Activated CD8-positive, alpha-beta memory T cell treated with anti-CD3 and anti-CD28 coated beads, Interleukin-2, amount 10 ng/mL, durations not matched to agents 7 days and 5 days (primary cell): ENCODE results near the gene TENT5C. TPM values are rescaled to one million over a fixed set of nuclear protein-coding genes. Genes with fewer than 3 reads are reported as not detected.
A peak's percentile ranks its signal among the peaks of the same experiment; 100 is the strongest.

Experiments
- ATAC-seq: fragments of 150-1000 bp; cut with Tn5 transposase; one replicate; pipeline ENCODE4 v1.10.0; 2021; ENCODE audit warnings: moderate library complexity
- CTCF ChIA-PET: fragments of 350-600 bp; sonication (Branson Sonifier 250); formaldehyde crosslinking; loops from one replicate; lab custom pipeline; 2021; ENCODE audit warnings: antibody characterized with exemption; lab: Charles Lee
- DNase-seq: peaks from one replicate; pipeline ENCODE4 v3.0.0-alpha.2; 2020
- H3K27ac Mint-ChIP-seq: one replicate; pipeline ENCODE4 v1.8.0; 2021; ENCODE audit warnings: mild to moderate bottlenecking, mixed read lengths
- H3K27me3 Mint-ChIP-seq: one replicate; pipeline ENCODE4 v1.8.0; 2021; ENCODE audit warnings: mixed read lengths
- H3K36me3 Mint-ChIP-seq: one replicate; pipeline ENCODE4 v1.8.0; 2021; ENCODE audit warnings: mild to moderate bottlenecking, mixed read lengths
- H3K4me1 Mint-ChIP-seq: one replicate; pipeline ENCODE4 v1.8.0; 2021; ENCODE audit warnings: mixed read lengths
- H3K4me3 Mint-ChIP-seq: one replicate; pipeline ENCODE4 v1.8.0; 2021; ENCODE audit warnings: mild to moderate bottlenecking, moderate library complexity, mixed read lengths
- H3K9me3 Mint-ChIP-seq: one replicate; pipeline ENCODE4 v1.8.0; 2022; ENCODE audit warnings: low read depth, mixed read lengths
- total RNA-seq, 2 experiments: library from RNA; stranded (reverse); gene quantifications; one replicate each; pipeline ENCODE4 v1.2.3, GENCODE V29; 2021

TENT5C gene
- total RNA-seq, 2 experiments from 2014 or later: 41.6 to 50.3 TPM

- H3K36me3 Mint-ChIP-seq: no peaks in the 10 kb centered on the region
- DNase-seq (peak; percentile 49), ATAC-seq (peak; percentile 9)
- CTCF ChIA-PET: interaction anchor here (0.6 to 0.8 kb wide), 2 partner anchors 18 to 1239 kb away, joined by 3 read pairs; partner anchors contain the start of gene TENT5C
- peaks cover 2% of the 10 kb centered on the region for H3K9me3 Mint-ChIP-seq
- H3K4me3 Mint-ChIP-seq: no peak overlapping the region
- H3K4me1 Mint-ChIP-seq: peaks cover 11% of the 10 kb centered on the region
- no peak overlapping the region for H3K27ac Mint-ChIP-seq
- H3K27me3 Mint-ChIP-seq: peaks cover 2% of the 10 kb centered on the region
These were observed 18.1 kb upstream of the TENT5C start for GRCh38 chr1:117587499-117588356.

GRCh38 chr1:117589544-117589943, 16.3 kb upstream of the TENT5C start:
- CTCF ChIA-PET: interaction anchor here (1.1 kb wide), 1 partner anchor 164 kb away, joined by 3 read pairs; no protein-coding TSS in a partner anchor
- ATAC-seq: no peak
- Mint-ChIP-seq H3K27me3 (peaks cover 2% of the 10 kb centered on the region), H3K4me3 (no peak overlapping the region), H3K4me1 (peaks cover 11% of the 10 kb centered on the region), H3K36me3 (no peaks in the 10 kb centered on the region), H3K27ac (no peak overlapping the region), H3K9me3 (no peaks in the 10 kb centered on the region)
- DNase-seq: no peak

GRCh38 chr1:117590273-117590925, 15.4 kb upstream of the TENT5C start:
- Mint-ChIP-seq H3K9me3 (no peaks in the 10 kb centered on the region), H3K36me3 (no peaks in the 10 kb centered on the region), H3K27ac (no peak overlapping the region), H3K27me3 (peaks cover 2% of the 10 kb centered on the region), H3K4me3 (no peak overlapping the region), H3K4me1 (peaks cover 11% of the 10 kb centered on the region)
- ATAC-seq (no peak), DNase-seq (no peak)
- CTCF ChIA-PET: interaction anchor here (1.1 kb wide), 1 partner anchor 163 kb away, joined by 3 read pairs; no protein-coding TSS in a partner anchor

GRCh38 chr1:117591252-117591651, 14.6 kb upstream of the TENT5C start:
- DNase-seq (no peak), ATAC-seq (no peak)
- no peak overlapping the region for H3K4me3 Mint-ChIP-seq
- peaks cover 2% of the 10 kb centered on the region for H3K27me3 Mint-ChIP-seq
- H3K36me3 Mint-ChIP-seq: no peaks in the 10 kb centered on the region
- H3K4me1 Mint-ChIP-seq: peaks cover 11% of the 10 kb centered on the region
- CTCF ChIA-PET: interaction anchor here (0.9 to 1.1 kb wide), 2 partner anchors 83 to 85 kb away, joined by 3 to 5 read pairs; no protein-coding TSS in a partner anchor
- H3K27ac Mint-ChIP-seq: no peak overlapping the region
- no peaks in the 10 kb centered on the region for H3K9me3 Mint-ChIP-seq

GRCh38 chr1:117592155-117592554, 13.7 kb upstream of the TENT5C start:
- H3K27ac Mint-ChIP-seq: no peak overlapping the region
- DNase-seq (no peak), ATAC-seq (no peak)
- no peaks in the 10 kb centered on the region for H3K9me3 Mint-ChIP-seq
- no peaks in the 10 kb centered on the region for H3K36me3 Mint-ChIP-seq
- peaks cover 2% of the 10 kb centered on the region for H3K27me3 Mint-ChIP-seq
- CTCF ChIA-PET: interaction anchor here (0.9 kb wide), 1 partner anchor 10 kb away, joined by 3 read pairs; no protein-coding TSS in a partner anchor
- peaks cover 10% of the 10 kb centered on the region for H3K4me1 Mint-ChIP-seq
- no peak overlapping the region for H3K4me3 Mint-ChIP-seq

- no peaks in the 10 kb centered on the region for H3K36me3 Mint-ChIP-seq
- no peak overlapping the region for H3K4me3 Mint-ChIP-seq
- H3K4me1 Mint-ChIP-seq: peaks cover 8% of the 10 kb centered on the region
- ATAC-seq (peak; percentile 42), DNase-seq (no peak)
- H3K27ac Mint-ChIP-seq: no peak overlapping the region
- H3K9me3 Mint-ChIP-seq: no peaks in the 10 kb centered on the region
- peaks cover 3% of the 10 kb centered on the region for H3K27me3 Mint-ChIP-seq
- CTCF ChIA-PET: interaction anchor here (0.9 to 1.5 kb wide), 10 partner anchors 12 to 160 kb away, joined by 3 to 5 read pairs (median 3); no protein-coding TSS in a partner anchor
These were observed 11.4 kb upstream of the TENT5C start for GRCh38 chr1:117594261-117594990.

- no peaks in the 10 kb centered on the region for H3K36me3 Mint-ChIP-seq
- no peak for DNase-seq
- H3K27ac Mint-ChIP-seq: no peak overlapping the region
- no peak overlapping the region for H3K4me3 Mint-ChIP-seq
- no peaks in the 10 kb centered on the region for H3K4me1 Mint-ChIP-seq
- peaks cover 7% of the 10 kb centered on the region for H3K27me3 Mint-ChIP-seq
- ATAC-seq: no peak
- CTCF ChIA-PET: interaction anchor here (1.1 kb wide), 1 partner anchor 117 kb away, joined by 3 read pairs; no protein-coding TSS in a partner anchor
- no peaks in the 10 kb centered on the region for H3K9me3 Mint-ChIP-seq
These were observed 9.7 kb upstream of the TENT5C start for GRCh38 chr1:117596023-117596720.

GRCh38 chr1:117598489-117598888, 7.4 kb upstream of the TENT5C start:
- no peaks in the 10 kb centered on the region for H3K4me1 Mint-ChIP-seq

GRCh38 chr1:117599286-117600221, 6.3 kb upstream of the TENT5C start:
- Mint-ChIP-seq H3K27me3 (peaks cover 21% of the 10 kb centered on the region), H3K36me3 (no peaks in the 10 kb centered on the region), H3K9me3 (no peaks in the 10 kb centered on the region), H3K4me1 (peaks cover 1% of the 10 kb centered on the region), H3K4me3 (no peak overlapping the region), H3K27ac (no peak overlapping the region)
- ATAC-seq: no peak
- DNase-seq: no peak
- CTCF ChIA-PET: no interaction called here

More at GRCh38 chr1:117598489-117598888, 7.4 kb upstream of the TENT5C start:
- ATAC-seq (no peak), DNase-seq (no peak)
- H3K9me3 Mint-ChIP-seq: no peaks in the 10 kb centered on the region
- H3K27ac Mint-ChIP-seq: no peak overlapping the region
- peaks cover 15% of the 10 kb centered on the region for H3K27me3 Mint-ChIP-seq
- CTCF ChIA-PET: no interaction called here
- H3K4me3 Mint-ChIP-seq: no peak overlapping the region
- H3K36me3 Mint-ChIP-seq: no peaks in the 10 kb centered on the region

- H3K27ac Mint-ChIP-seq: no peak overlapping the region
These were observed 5.4 kb upstream of the TENT5C start for GRCh38 chr1:117600325-117600943.

GRCh38 chr1:117600966-117601365, 4.9 kb upstream of the TENT5C start:
- Mint-ChIP-seq H3K4me1 (peaks cover 6% of the 10 kb centered on the region), H3K4me3 (no peak overlapping the region), H3K9me3 (no peaks in the 10 kb centered on the region), H3K27ac (no peak overlapping the region), H3K27me3 (peaks cover 23% of the 10 kb centered on the region), H3K36me3 (no peaks in the 10 kb centered on the region)
- CTCF ChIA-PET: interaction anchor here (1.7 kb wide), 1 partner anchor 73 kb away, joined by 5 read pairs; no protein-coding TSS in a partner anchor
- ATAC-seq (no peak), DNase-seq (no peak)

More at GRCh38 chr1:117600325-117600943, 5.4 kb upstream of the TENT5C start:
- peaks cover 23% of the 10 kb centered on the region for H3K27me3 Mint-ChIP-seq
- CTCF ChIA-PET: interaction anchor here (1.7 kb wide), 1 partner anchor 74 kb away, joined by 5 read pairs; no protein-coding TSS in a partner anchor
- no peak for DNase-seq
- no peak for ATAC-seq
- peaks cover 6% of the 10 kb centered on the region for H3K4me1 Mint-ChIP-seq
- no peak overlapping the region for H3K4me3 Mint-ChIP-seq
- no peaks in the 10 kb centered on the region for H3K9me3 Mint-ChIP-seq
- no peaks in the 10 kb centered on the region for H3K36me3 Mint-ChIP-seq
